Neuron (in vitro differentiated cells): ENCODE measurements around the gene APOL4.

ENCODE experiments used
- H2AFZ ChIP-seq: one replicate; pipeline ENCODE4 v1.6.1; 2013; ENCODE audit warnings: low read depth, mild to moderate bottlenecking, inconsistent platforms, low read length, moderate library complexity
- H3K27me3 ChIP-seq: one replicate; pipeline ENCODE4 v1.6.1; 2013; ENCODE audit warnings: low read length; ENCODE audit not compliant: insufficient read depth
- H3K36me3 ChIP-seq: one replicate; pipeline ENCODE4 v1.6.1; 2013; ENCODE audit warnings: low read length; ENCODE audit not compliant: insufficient read depth
- H3K4me1 ChIP-seq: one replicate; pipeline ENCODE4 v1.6.1; 2013; ENCODE audit warnings: low read length; ENCODE audit not compliant: insufficient read depth
- H3K4me3 ChIP-seq: 2 replicates; pipeline ENCODE4 v1.5.1; 2013; ENCODE audit warnings: mild to moderate bottlenecking, low read length, moderate library complexity
- H3K9me3 ChIP-seq: one replicate; pipeline ENCODE4 v1.6.1; 2013; ENCODE audit warnings: low read length

APOL4 gene

GRCh38 chr22:36226189-36226588 lies 24.6 kb upstream of the APOL4 start:
- H3K4me1 ChIP-seq, result peaks cover 4% of the 10 kb centered on the region
- no peaks in the 10 kb centered on the region for H3K27me3 ChIP-seq
- H3K4me3 ChIP-seq, result no peak overlapping the region
- H3K9me3 ChIP-seq, result no peaks in the 10 kb centered on the region
- peaks cover 12% of the 10 kb centered on the region for H3K36me3 ChIP-seq
- no peak overlapping the region for H2AFZ ChIP-seq

- Histone ChIP-seq H3K27me3 (no peaks in the 10 kb centered on the region), H3K4me3 (no peak overlapping the region), H3K4me1 (peaks cover 4% of the 10 kb centered on the region), H3K36me3 (peaks cover 10% of the 10 kb centered on the region), H2AFZ (no peak overlapping the region), H3K9me3 (no peaks in the 10 kb centered on the region)
Measured at GRCh38 chr22:36225333-36225922, 23.8 kb upstream of the APOL4 start.

- H3K4me3 ChIP-seq, result no peak overlapping the region
- H2AFZ ChIP-seq, result no peak overlapping the region
- H3K27me3 ChIP-seq, result no peaks in the 10 kb centered on the region
- no peaks in the 10 kb centered on the region for H3K9me3 ChIP-seq
- H3K36me3 ChIP-seq, result peaks cover 7% of the 10 kb centered on the region
- peaks cover 4% of the 10 kb centered on the region for H3K4me1 ChIP-seq
Measured at GRCh38 chr22:36224245-36224644, 22.6 kb upstream of the APOL4 start.

GRCh38 chr22:36223504-36223903 lies 21.9 kb upstream of the APOL4 start:
- Histone ChIP-seq H3K27me3 (no peaks in the 10 kb centered on the region), H2AFZ (no peak overlapping the region), H3K4me3 (no peak overlapping the region), H3K4me1 (peaks cover 4% of the 10 kb centered on the region), H3K36me3 (peaks cover 7% of the 10 kb centered on the region), H3K9me3 (no peaks in the 10 kb centered on the region)

GRCh38 chr22:36222887-36223450 lies 21.4 kb upstream of the APOL4 start:
- Histone ChIP-seq H3K36me3 (peaks cover 7% of the 10 kb centered on the region), H3K27me3 (no peaks in the 10 kb centered on the region), H3K4me3 (no peak overlapping the region), H2AFZ (no peak overlapping the region), H3K4me1 (peaks cover 4% of the 10 kb centered on the region), H3K9me3 (no peaks in the 10 kb centered on the region)

GRCh38 chr22:36221799-36222751 lies 20.5 kb upstream of the APOL4 start:
- no peaks in the 10 kb centered on the region for H3K9me3 ChIP-seq
- no peaks in the 10 kb centered on the region for H3K36me3 ChIP-seq
- no peak overlapping the region for H2AFZ ChIP-seq
- peaks cover 4% of the 10 kb centered on the region for H3K4me1 ChIP-seq
- no peak overlapping the region for H3K4me3 ChIP-seq
- no peaks in the 10 kb centered on the region for H3K27me3 ChIP-seq

- peaks cover 4% of the 10 kb centered on the region for H3K4me1 ChIP-seq
- H3K9me3 ChIP-seq, result no peaks in the 10 kb centered on the region
- no peaks in the 10 kb centered on the region for H3K36me3 ChIP-seq
- no peaks in the 10 kb centered on the region for H3K27me3 ChIP-seq
- H2AFZ ChIP-seq, result no peak overlapping the region
- no peak overlapping the region for H3K4me3 ChIP-seq
Measured at GRCh38 chr22:36220451-36220921, 18.9 kb upstream of the APOL4 start.

- H3K4me3 ChIP-seq, result no peak overlapping the region
- H3K36me3 ChIP-seq, result no peaks in the 10 kb centered on the region
- no peaks in the 10 kb centered on the region for H3K27me3 ChIP-seq
Measured at GRCh38 chr22:36218648-36219193, 17.1 kb upstream of the APOL4 start.

GRCh38 chr22:36215981-36216380 lies 14.4 kb upstream of the APOL4 start:
- Histone ChIP-seq H3K36me3 (no peaks in the 10 kb centered on the region), H2AFZ (no peak overlapping the region), H3K4me3 (no peak overlapping the region), H3K27me3 (no peaks in the 10 kb centered on the region), H3K9me3 (no peaks in the 10 kb centered on the region), H3K4me1 (peaks cover 7% of the 10 kb centered on the region)

More at GRCh38 chr22:36218648-36219193, 17.1 kb upstream of the APOL4 start:
- Histone ChIP-seq H3K9me3 (no peaks in the 10 kb centered on the region), H3K4me1 (peaks cover 4% of the 10 kb centered on the region), H2AFZ (no peak overlapping the region)

GRCh38 chr22:36213586-36213985 lies 12.0 kb upstream of the APOL4 start:
- Histone ChIP-seq H3K36me3 (no peaks in the 10 kb centered on the region), H2AFZ (no peak overlapping the region), H3K4me3 (no peak overlapping the region)

GRCh38 chr22:36212901-36213300 lies 11.3 kb upstream of the APOL4 start:
- Histone ChIP-seq H2AFZ (no peak overlapping the region), H3K27me3 (no peaks in the 10 kb centered on the region), H3K36me3 (no peaks in the 10 kb centered on the region), H3K4me3 (no peak overlapping the region), H3K4me1 (peaks cover 7% of the 10 kb centered on the region), H3K9me3 (no peaks in the 10 kb centered on the region)

More at GRCh38 chr22:36213586-36213985, 12.0 kb upstream of the APOL4 start:
- Histone ChIP-seq H3K27me3 (no peaks in the 10 kb centered on the region), H3K9me3 (no peaks in the 10 kb centered on the region), H3K4me1 (peaks cover 7% of the 10 kb centered on the region)

- H3K27me3 ChIP-seq, result no peaks in the 10 kb centered on the region
- H3K4me3 ChIP-seq, result no peak overlapping the region
- no peaks in the 10 kb centered on the region for H3K36me3 ChIP-seq
- no peaks in the 10 kb centered on the region for H3K9me3 ChIP-seq
- peaks cover 7% of the 10 kb centered on the region for H3K4me1 ChIP-seq
- no peak overlapping the region for H2AFZ ChIP-seq
Measured at GRCh38 chr22:36211237-36211861, 9.7 kb upstream of the APOL4 start.
